CD4-positive, CD25-positive, alpha-beta regulatory T cell (primary cell): ENCODE results near the gene RNF168. TPM values are rescaled to one million over a fixed set of nuclear protein-coding genes. Genes with fewer than 3 reads are reported as not detected.
"Not testable (repeated sequence)": the region's sequence is repeated elsewhere in the genome, so short reads cannot be mapped to it uniquely, and the experiment has no call there.

Experiments used
- ATAC-seq, 2 donors: fragments of 150-1000 bp; cut with Tn5 transposase; one replicate each; pipeline ENCODE4 v1.10.0; 2021; ENCODE audit warnings: low read depth in 2 of 2, moderate number of reproducible peaks in 2 of 2, moderate library complexity in 1 of 2
- DNase-seq, 3 donors: peaks; one replicate each; pipeline versions ENCODE4 v3.0.0 to v3.0.0-alpha.2; 2012 to 2022; ENCODE audit warnings: mixed read lengths in 1 of 3
- H3K27ac ChIP-seq: one replicate; pipeline ENCODE4 v1.7.0; 2013; ENCODE audit warnings: mild to moderate bottlenecking, low read length; ENCODE audit not compliant: insufficient read depth, poor library complexity, severe bottlenecking
- H3K27me3 ChIP-seq: one replicate; pipeline ENCODE4 v1.7.0; 2013; ENCODE audit warnings: low read length; ENCODE audit not compliant: control insufficient read depth, insufficient read depth
- H3K36me3 ChIP-seq: one replicate; pipeline ENCODE4 v1.7.0; 2013; ENCODE audit warnings: mild to moderate bottlenecking, low read length, moderate library complexity; ENCODE audit not compliant: control insufficient read depth, insufficient read depth
- H3K4me1 ChIP-seq: 2 replicates; pipeline ENCODE4 v1.7.0; 2013; ENCODE audit warnings: mild to moderate bottlenecking, low read length; ENCODE audit not compliant: insufficient read depth, control insufficient read depth, poor library complexity, severe bottlenecking
- H3K4me3 ChIP-seq: one replicate; pipeline ENCODE4 v1.7.0; 2013; ENCODE audit warnings: low read depth, mild to moderate bottlenecking, low read length, moderate library complexity
- H3K9me3 ChIP-seq, 2 experiments: 1 replicate in 1 of 2; 2 replicates in 1 of 2; pipeline ENCODE4 v1.7.0; 2013; ENCODE audit warnings: low read length in 2 of 2, mild to moderate bottlenecking in 1 of 2, moderate library complexity in 1 of 2; ENCODE audit not compliant: control insufficient read depth in 2 of 2
- H3K27ac Mint-ChIP-seq, 3 donors: one replicate each; pipeline ENCODE4 v1.8.0; 2020 to 2022; ENCODE audit warnings: mild to moderate bottlenecking in 3 of 3, mixed read lengths in 3 of 3, moderate library complexity in 2 of 3
- H3K27me3 Mint-ChIP-seq: one replicate; pipeline ENCODE4 v1.8.0; 2022; ENCODE audit warnings: mild to moderate bottlenecking, mixed read lengths
- H3K36me3 Mint-ChIP-seq: one replicate; pipeline ENCODE4 v1.8.0; 2020; ENCODE audit warnings: mixed read lengths
- H3K4me1 Mint-ChIP-seq, 4 donors: one replicate each; pipeline ENCODE4 v1.8.0; 2020 to 2022; ENCODE audit warnings: mixed read lengths in 4 of 4, mild to moderate bottlenecking in 1 of 4
- H3K4me3 Mint-ChIP-seq, 4 donors: one replicate each; pipeline ENCODE4 v1.8.0; 2020 to 2022; ENCODE audit warnings: mild to moderate bottlenecking in 4 of 4, mixed read lengths in 4 of 4, moderate library complexity in 3 of 4
- H3K9me3 Mint-ChIP-seq, 7 donors: one replicate each; pipeline ENCODE4 v1.8.0; 2020 to 2022; ENCODE audit warnings: mixed read lengths in 7 of 7, mild to moderate bottlenecking in 3 of 7, moderate library complexity in 2 of 7
- polyA plus RNA-seq, 4 donors: library from polyadenylated mRNA; unstranded; fragments of 300-500 nt; fragmentation: Illumina TruSeq; gene quantifications; one replicate each; pipeline ENCODE4 v1.2.3, GENCODE V29; 2021
- total RNA-seq: library from RNA; stranded (reverse); gene quantifications from one replicate; pipeline ENCODE4 v1.2.3, GENCODE V29; 2022

The RNF168 gene
- total and polyA plus RNA-seq, 5 donors from 2014 or later = 8.3 to 29.5 (median 8.9) TPM

- H3K27ac ChIP-seq = no peak overlapping the region
- Mint-ChIP-seq H3K27me3 (no peaks in the 10 kb centered on the region), H3K4me1 (peaks cover 0 to 1% (median 0%) of the 10 kb centered on the region in 4 donors), H3K4me3 (no peak overlapping the region), H3K27ac (no peak overlapping the region), H3K36me3 (no peaks in the 10 kb centered on the region), H3K9me3 (no peaks in the 10 kb centered on the region)
- ATAC-seq (no peak), DNase-seq (no peak)
- H3K4me1 ChIP-seq = no peaks in the 10 kb centered on the region
- no peaks in the 10 kb centered on the region for H3K36me3 ChIP-seq
- H3K27me3 ChIP-seq = no peaks in the 10 kb centered on the region
- H3K9me3 ChIP-seq = no peaks in the 10 kb centered on the region
- H3K4me3 ChIP-seq = no peak overlapping the region
These were observed 63.5 kb downstream of the RNF168 start for GRCh38 chr3:196440041-196440537.

DNA sequence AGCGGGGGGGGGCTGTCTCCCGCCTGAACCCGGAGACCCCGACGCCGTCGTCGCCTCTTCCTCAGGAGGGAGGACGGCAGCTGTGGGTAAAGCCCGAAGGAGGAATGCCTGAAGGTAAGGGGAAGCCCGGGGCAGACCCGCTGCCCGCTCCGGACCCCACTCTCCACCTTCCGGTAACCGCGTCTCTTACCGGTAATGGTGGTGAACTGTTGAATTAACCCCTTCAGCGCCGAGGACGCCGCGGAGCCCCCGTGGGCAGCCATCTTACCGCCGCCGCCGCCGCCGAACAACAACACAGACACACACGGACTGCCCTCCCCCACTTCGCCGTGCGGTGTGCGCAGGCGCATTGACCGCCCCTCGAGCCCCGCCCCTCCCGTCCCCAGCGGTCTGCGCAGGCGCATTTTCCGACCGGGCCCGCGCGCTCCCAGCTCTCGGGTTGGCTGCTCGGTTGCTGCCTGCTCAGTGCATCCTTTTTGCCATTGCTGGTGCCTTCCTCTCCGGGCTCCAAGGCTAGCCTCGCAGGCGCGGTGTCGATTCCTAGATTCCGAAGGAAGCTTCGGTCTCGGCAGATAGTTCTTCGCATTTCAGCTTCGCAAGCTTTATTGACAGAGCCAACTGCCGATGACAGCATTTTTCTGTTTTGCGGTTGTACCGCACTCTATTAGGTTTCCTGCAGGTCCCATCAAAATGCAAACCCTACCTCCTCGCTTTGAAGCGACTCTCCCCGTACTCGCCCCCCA is 71.3 kb downstream of the RNF168 start, which contains the start of gene UBXN7:
Gene UBXN7 (minus strand): TSS at position 291 of the 743 bp plus-strand sequence. CDS start 28 bp downstream, at position 263.
- H3K27me3 ChIP-seq = no peaks in the 10 kb centered on the region
- ATAC-seq (peak; percentile 88 to 89), DNase-seq (peak; percentile 94 to 95 (median 95))
- H3K9me3 Mint-ChIP-seq = no peaks in the 10 kb centered on the region
- H3K4me1 ChIP-seq = peaks cover 18% of the 10 kb centered on the region
- peak within 1 kb of the TSS; percentile 98 for H3K4me3 ChIP-seq
- no peaks in the 10 kb centered on the region for H3K27me3 Mint-ChIP-seq
- H3K9me3 ChIP-seq = no peaks in the 10 kb centered on the region
- peaks cover 12 to 38% (median 22%) of the 10 kb centered on the region in 4 donors for H3K4me1 Mint-ChIP-seq
- H3K36me3 ChIP-seq = peaks cover 3% of the 10 kb centered on the region
- peak within 1 kb of the TSS; percentile 84 to 100 (median 88) for H3K4me3 Mint-ChIP-seq
- peak within 1 kb of the TSS; percentile 72 to 98 (median 97) for H3K27ac Mint-ChIP-seq
- H3K36me3 Mint-ChIP-seq = peaks cover 7% of the 10 kb centered on the region
- peak within 1 kb of the TSS; percentile 84 for H3K27ac ChIP-seq

DNA sequence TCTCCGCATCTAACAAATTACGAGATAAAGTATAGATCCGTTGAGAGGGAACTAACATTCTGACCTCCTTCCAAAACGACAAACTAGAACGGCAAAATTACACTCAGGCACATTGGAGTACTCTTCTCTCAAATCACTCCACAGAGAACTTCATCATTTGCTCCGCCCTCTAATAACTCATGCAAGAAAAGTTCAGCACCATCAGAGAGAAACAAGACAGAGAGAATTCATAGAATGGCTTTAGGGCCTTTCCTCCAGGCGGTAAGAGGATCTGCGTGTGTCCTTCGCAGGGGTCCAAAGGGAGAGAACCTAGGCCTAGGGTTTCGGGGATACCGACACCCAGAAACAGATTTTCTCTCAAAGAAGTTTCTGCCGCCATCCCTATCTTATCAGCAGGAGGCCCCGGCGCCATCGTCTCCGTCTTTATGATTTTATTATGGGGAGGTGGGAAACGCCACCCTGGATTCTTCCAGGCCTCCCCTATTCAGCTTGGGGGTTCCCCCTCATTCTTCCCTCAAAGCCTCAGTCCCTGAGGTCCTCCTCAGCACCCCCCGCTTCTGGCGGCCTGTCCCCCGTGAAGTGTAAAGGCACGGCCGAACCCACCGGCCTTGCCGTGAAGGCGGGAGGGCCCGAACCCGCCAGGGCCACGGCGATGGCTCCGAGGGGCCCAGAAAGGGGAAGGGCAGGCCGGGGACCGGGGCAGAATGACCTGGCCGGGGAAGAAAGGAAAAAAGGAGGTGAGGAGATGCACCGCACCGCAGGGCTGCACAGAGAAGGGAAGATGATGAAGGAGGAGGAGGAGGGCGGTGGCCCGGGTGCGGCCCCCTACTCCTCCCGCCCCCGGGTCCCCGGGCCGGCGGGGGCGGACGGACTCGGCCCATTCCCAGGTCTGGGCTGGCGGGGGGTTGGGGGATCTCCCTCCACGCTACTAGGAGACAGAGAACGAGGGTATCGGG is 72.1 kb downstream of the RNF168 start:
- Mint-ChIP-seq H3K9me3 (peaks cover 0 to 1% (median 0%) of the 10 kb centered on the region in 7 donors), H3K4me1 (peaks cover 17 to 43% (median 28%) of the 10 kb centered on the region in 4 donors), H3K4me3 (peak overlapping the region; percentile 84 to 100 (median 88)), H3K27me3 (no peaks in the 10 kb centered on the region), H3K27ac (peak overlapping the region; percentile 72 to 98 (median 97)), H3K36me3 (peaks cover 11% of the 10 kb centered on the region)
- H3K36me3 ChIP-seq = peaks cover 3% of the 10 kb centered on the region
- peak overlapping the region; percentile 96 for H3K4me3 ChIP-seq
- H3K27me3 ChIP-seq = no peaks in the 10 kb centered on the region
- peak overlapping the region; percentile 84 for H3K27ac ChIP-seq
- peaks cover 18% of the 10 kb centered on the region for H3K4me1 ChIP-seq
- peak; percentile 3 to 7 for ATAC-seq
- no peaks in the 10 kb centered on the region for H3K9me3 ChIP-seq
- DNase-seq = peak; percentile 8 to 58 (median 39)

- H3K36me3 Mint-ChIP-seq = peaks cover 16% of the 10 kb centered on the region
- peak overlapping the region in 1 of 3 donors; percentile 56 for H3K27ac Mint-ChIP-seq
- H3K27me3 Mint-ChIP-seq = no peaks in the 10 kb centered on the region
- no peak for DNase-seq
- no peak for ATAC-seq
- peaks cover 25 to 61% (median 44%) of the 10 kb centered on the region in 4 donors for H3K4me1 Mint-ChIP-seq
- peaks cover 16% of the 10 kb centered on the region for H3K4me1 ChIP-seq
- H3K4me3 ChIP-seq = no peak overlapping the region
- no peaks in the 10 kb centered on the region for H3K9me3 ChIP-seq
- peak overlapping the region in 2 of 4 donors; percentile 45 to 58 for H3K4me3 Mint-ChIP-seq
- peaks cover 3% of the 10 kb centered on the region for H3K36me3 ChIP-seq
- H3K27ac ChIP-seq = no peak overlapping the region
- H3K27me3 ChIP-seq = no peaks in the 10 kb centered on the region
- peaks cover 0 to 1% (median 0%) of the 10 kb centered on the region in 7 donors for H3K9me3 Mint-ChIP-seq
These were observed 75.5 kb downstream of the RNF168 start for GRCh38 chr3:196428041-196428440.

- not testable (repeated sequence) for H3K4me3 Mint-ChIP-seq, H3K27me3 Mint-ChIP-seq, H3K4me3 ChIP-seq, H3K4me1 ChIP-seq, H3K9me3 ChIP-seq, H3K27me3 ChIP-seq, DNase-seq, H3K9me3 Mint-ChIP-seq, H3K36me3 ChIP-seq, H3K27ac ChIP-seq, ATAC-seq
- Mint-ChIP-seq H3K27ac (peak overlapping the region in 1 of 3 donors; percentile 48), H3K4me1 (peaks cover 20 to 73% (median 54%) of the 10 kb centered on the region in 4 donors), H3K36me3 (peaks cover 17% of the 10 kb centered on the region)
These were observed 79.1 kb downstream of the RNF168 start for GRCh38 chr3:196424421-196424820.

DNA sequence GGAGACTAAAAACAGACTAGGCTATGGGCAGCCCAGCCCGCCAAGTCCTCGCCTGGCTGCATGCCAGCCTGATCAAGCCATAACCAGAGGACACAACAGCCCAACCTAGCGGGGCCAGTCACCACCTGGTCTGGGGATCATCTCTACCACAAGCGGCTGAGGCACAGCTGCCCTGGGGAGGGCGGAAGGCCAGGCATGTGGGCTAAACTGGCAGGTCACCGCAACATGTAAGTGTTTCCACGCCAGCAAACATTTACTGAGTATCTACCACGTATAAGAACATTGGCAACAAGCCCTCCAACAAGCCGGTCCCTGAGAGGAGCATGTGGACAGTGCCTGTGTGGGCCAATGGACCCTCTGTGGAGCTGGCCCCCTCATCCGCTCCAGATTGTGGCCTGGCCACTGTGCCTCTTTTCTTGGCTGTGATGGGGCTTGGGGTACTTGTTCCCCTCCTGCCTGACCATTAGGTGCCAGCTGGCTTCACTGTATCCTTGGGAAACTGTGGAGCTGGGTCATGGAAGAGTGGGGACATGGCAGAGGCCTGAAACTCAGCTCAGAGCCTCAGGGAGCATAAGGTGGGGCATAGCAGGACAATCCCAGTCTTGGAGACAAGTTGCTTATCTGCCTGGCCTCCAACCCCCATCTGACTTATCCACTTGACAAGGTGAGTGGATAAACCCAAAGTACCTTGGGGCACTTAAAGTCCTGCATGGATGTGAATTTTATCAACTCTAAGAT is 80.4 kb downstream of the RNF168 start:
- ATAC-seq = no peak
- Mint-ChIP-seq H3K4me1 (peaks cover 28 to 78% (median 61%) of the 10 kb centered on the region in 4 donors), H3K4me3 (peak overlapping the region in 1 of 4 donors; percentile 2)

GRCh38 chr3:196421668-196422067 is 81.9 kb downstream of the RNF168 start:
- not testable (repeated sequence) for H3K27me3 Mint-ChIP-seq, H3K9me3 Mint-ChIP-seq, H3K36me3 Mint-ChIP-seq, H3K27ac ChIP-seq, H3K4me3 Mint-ChIP-seq, H3K4me1 ChIP-seq, H3K36me3 ChIP-seq, H3K9me3 ChIP-seq, H3K27ac Mint-ChIP-seq, H3K27me3 ChIP-seq, H3K4me3 ChIP-seq, ATAC-seq, DNase-seq
- H3K4me1 Mint-ChIP-seq = peaks cover 26 to 80% (median 54%) of the 10 kb centered on the region in 4 donors

More for the DNA sequence above, 80.4 kb downstream of the RNF168 start:
- Histone ChIP-seq H3K9me3 (no peaks in the 10 kb centered on the region), H3K4me3 (no peak overlapping the region), H3K36me3 (peaks cover 3% of the 10 kb centered on the region), H3K27ac (no peak overlapping the region), H3K4me1 (no peaks in the 10 kb centered on the region), H3K27me3 (no peaks in the 10 kb centered on the region)
- peaks cover 0 to 1% (median 0%) of the 10 kb centered on the region in 7 donors for H3K9me3 Mint-ChIP-seq
- DNase-seq = no peak
- no peak overlapping the region for H3K27ac Mint-ChIP-seq
- H3K27me3 Mint-ChIP-seq = no peaks in the 10 kb centered on the region
- H3K36me3 Mint-ChIP-seq = peaks cover 17% of the 10 kb centered on the region
